Measurements from ENCODE around the gene ITPK1.

ITPK1 gene

GRCh38 chr14:93024493-93024892, 91.2 kb downstream of the ITPK1 start:
- H3K4me3 ChIP-seq (ENCODE audit: insufficient read depth in 1 of 2, low read depth in 1 of 2, low read length in 2 of 2), result no peak overlapping the region
- DNase-seq, result no peak
- H3K4me2 ChIP-seq (ENCODE audit: low read length, poor library complexity, severe bottlenecking), result no peak overlapping the region
- no peak overlapping the region for H3K18ac ChIP-seq (ENCODE audit: low read depth in 1 of 2, low read length in 2 of 2)
- peaks cover 2% of the 10 kb centered on the region for H3K79me1 ChIP-seq (replicated peaks; ENCODE audit: low read length, poor library complexity, severe bottlenecking)
- H4K8ac ChIP-seq (ENCODE audit: low read length), result no peak overlapping the region
- peaks cover 8% of the 10 kb centered on the region for H3K4me1 ChIP-seq (ENCODE audit: control insufficient read depth, insufficient read depth, low read depth, low read length)
- H3K9ac ChIP-seq (ENCODE audit: low read length), result no peak overlapping the region
- H2AFZ ChIP-seq (ENCODE audit: low read depth, low read length), result no peak overlapping the region
- no peak overlapping the region for H2BK12ac ChIP-seq (ENCODE audit: low read length in 2 of 2)
- H3K36me3 ChIP-seq (ENCODE audit: control insufficient read depth in 1 of 2, insufficient read depth in 2 of 2, low read depth in 1 of 2, low read length in 2 of 2), result no peaks in the 10 kb centered on the region
- no peak overlapping the region for H2BK5ac ChIP-seq (ENCODE audit: low read depth, low read length, poor library complexity, severe bottlenecking)
- H3K4ac ChIP-seq (ENCODE audit: low read depth in 1 of 2, low read length in 2 of 2), result no peak overlapping the region
- no peak overlapping the region for H3K27ac ChIP-seq (ENCODE audit: low read length, poor library complexity, severe bottlenecking)
- peaks cover 0 to 6% of the 10 kb centered on the region in 2 experiments for H3K27me3 ChIP-seq (ENCODE audit: control insufficient read depth in 1 of 2, insufficient read depth in 1 of 2, low read length in 2 of 2)
- H2BK120ac ChIP-seq (ENCODE audit: low read depth, low read length), result no peak overlapping the region
- H3K14ac ChIP-seq (ENCODE audit: low read length in 2 of 2), result peak overlapping the region in 1 of 2 experiments; percentile 48
- no peak overlapping the region for H3K23ac ChIP-seq (ENCODE audit: low read length in 2 of 2)
- no peak overlapping the region for H2BK15ac ChIP-seq (ENCODE audit: low read depth, poor library complexity, severe bottlenecking)
- no peak overlapping the region for H2AK5ac ChIP-seq (ENCODE audit: low read length, severe bottlenecking)
- no peak overlapping the region for H4K91ac ChIP-seq (ENCODE audit: low read length)
- 99% methylated on average over 5 of the region's 5 CpGs for WGBS
- no peaks in the 10 kb centered on the region for H3K9me3 ChIP-seq (ENCODE audit: control insufficient read depth, low read length)

- H4K8ac ChIP-seq (ENCODE audit: low read length), result no peak overlapping the region
- no peak overlapping the region for H3K4me3 ChIP-seq (ENCODE audit: insufficient read depth in 1 of 2, low read depth in 1 of 2, low read length in 2 of 2)
- peaks cover 2% of the 10 kb centered on the region for H3K79me1 ChIP-seq (replicated peaks; ENCODE audit: low read length, poor library complexity, severe bottlenecking)
- 92% methylated on average over 12 of the region's 12 CpGs for WGBS
- H3K4me2 ChIP-seq (ENCODE audit: low read length, poor library complexity, severe bottlenecking), result no peak overlapping the region
- no peak overlapping the region for H3K4ac ChIP-seq (ENCODE audit: low read depth in 1 of 2, low read length in 2 of 2)
- no peaks in the 10 kb centered on the region for H3K36me3 ChIP-seq (ENCODE audit: control insufficient read depth in 1 of 2, insufficient read depth in 2 of 2, low read depth in 1 of 2, low read length in 2 of 2)
- DNase-seq, result no peak
- H3K4me1 ChIP-seq (ENCODE audit: control insufficient read depth, insufficient read depth, low read depth, low read length), result peaks cover 8% of the 10 kb centered on the region
- no peak overlapping the region for H3K27ac ChIP-seq (ENCODE audit: low read length, poor library complexity, severe bottlenecking)
- no peak overlapping the region for H2BK120ac ChIP-seq (ENCODE audit: low read depth, low read length)
- no peak overlapping the region for H3K23ac ChIP-seq (ENCODE audit: low read length in 2 of 2)
- peak overlapping the region in 1 of 2 experiments; percentile 48 for H3K14ac ChIP-seq (ENCODE audit: low read length in 2 of 2)
- no peak overlapping the region for H3K9ac ChIP-seq (ENCODE audit: low read length)
- H3K27me3 ChIP-seq (ENCODE audit: control insufficient read depth in 1 of 2, insufficient read depth in 1 of 2, low read length in 2 of 2), result peaks cover 0 to 6% of the 10 kb centered on the region in 2 experiments
- H2BK15ac ChIP-seq (ENCODE audit: low read depth, poor library complexity, severe bottlenecking), result no peak overlapping the region
- no peak overlapping the region for H2AK5ac ChIP-seq (ENCODE audit: low read length, severe bottlenecking)
- no peak overlapping the region for H3K18ac ChIP-seq (ENCODE audit: low read depth in 1 of 2, low read length in 2 of 2)
- H2AFZ ChIP-seq (ENCODE audit: low read depth, low read length), result no peak overlapping the region
- H4K91ac ChIP-seq (ENCODE audit: low read length), result no peak overlapping the region
- H2BK12ac ChIP-seq (ENCODE audit: low read length in 2 of 2), result no peak overlapping the region
- H3K9me3 ChIP-seq (ENCODE audit: control insufficient read depth, low read length), result no peaks in the 10 kb centered on the region
- H2BK5ac ChIP-seq (ENCODE audit: low read depth, low read length, poor library complexity, severe bottlenecking), result no peak overlapping the region
Measured at GRCh38 chr14:93023802-93024434, 91.8 kb downstream of the ITPK1 start.

- H2AK5ac ChIP-seq (ENCODE audit: low read length, severe bottlenecking), result no peak overlapping the region
Measured at GRCh38 chr14:93023039-93023438, 92.7 kb downstream of the ITPK1 start.

GRCh38 chr14:93019970-93020369, 95.8 kb downstream of the ITPK1 start:
- H3K9me3 ChIP-seq (ENCODE audit: control insufficient read depth, low read length), result no peaks in the 10 kb centered on the region
- H2BK15ac ChIP-seq (ENCODE audit: low read depth, poor library complexity, severe bottlenecking), result no peak overlapping the region
- no peak overlapping the region for H2BK120ac ChIP-seq (ENCODE audit: low read depth, low read length)
- no peaks in the 10 kb centered on the region for H3K79me1 ChIP-seq (replicated peaks; ENCODE audit: low read length, poor library complexity, severe bottlenecking)
- 71% methylated on average over 8 of the region's 8 CpGs for WGBS
- H3K9ac ChIP-seq (ENCODE audit: low read length), result no peak overlapping the region
- H3K4me1 ChIP-seq (ENCODE audit: control insufficient read depth, insufficient read depth, low read depth, low read length), result peaks cover 9% of the 10 kb centered on the region
- H3K4me3 ChIP-seq (ENCODE audit: insufficient read depth in 1 of 2, low read depth in 1 of 2, low read length in 2 of 2), result no peak overlapping the region
- H3K27me3 ChIP-seq (ENCODE audit: control insufficient read depth in 1 of 2, insufficient read depth in 1 of 2, low read length in 2 of 2), result peaks cover 3 to 6% of the 10 kb centered on the region in 2 experiments
- no peak overlapping the region for H3K14ac ChIP-seq (ENCODE audit: low read length in 2 of 2)
- H3K4ac ChIP-seq (ENCODE audit: low read depth in 1 of 2, low read length in 2 of 2), result no peak overlapping the region
- H3K4me2 ChIP-seq (ENCODE audit: low read length, poor library complexity, severe bottlenecking), result no peak overlapping the region
- H3K27ac ChIP-seq (ENCODE audit: low read length, poor library complexity, severe bottlenecking), result no peak overlapping the region
- no peak for DNase-seq
- peaks cover 0 to 7% of the 10 kb centered on the region in 2 experiments for H3K36me3 ChIP-seq (ENCODE audit: control insufficient read depth in 1 of 2, insufficient read depth in 2 of 2, low read depth in 1 of 2, low read length in 2 of 2)
- no peak overlapping the region for H4K91ac ChIP-seq (ENCODE audit: low read length)
- H2AK5ac ChIP-seq (ENCODE audit: low read length, severe bottlenecking), result no peak overlapping the region
- no peak overlapping the region for H4K8ac ChIP-seq (ENCODE audit: low read length)
- H3K23ac ChIP-seq (ENCODE audit: low read length in 2 of 2), result no peak overlapping the region
- no peak overlapping the region for H2AFZ ChIP-seq (ENCODE audit: low read depth, low read length)
- H3K18ac ChIP-seq (ENCODE audit: low read depth in 1 of 2, low read length in 2 of 2), result no peak overlapping the region
- H2BK12ac ChIP-seq (ENCODE audit: low read length in 2 of 2), result no peak overlapping the region
- no peak overlapping the region for H2BK5ac ChIP-seq (ENCODE audit: low read depth, low read length, poor library complexity, severe bottlenecking)

More at GRCh38 chr14:93023039-93023438, 92.7 kb downstream of the ITPK1 start:
- no peak overlapping the region for H4K8ac ChIP-seq (ENCODE audit: low read length)
- no peak overlapping the region for H3K4me3 ChIP-seq (ENCODE audit: insufficient read depth in 1 of 2, low read depth in 1 of 2, low read length in 2 of 2)
- no peaks in the 10 kb centered on the region for H3K36me3 ChIP-seq (ENCODE audit: control insufficient read depth in 1 of 2, insufficient read depth in 2 of 2, low read depth in 1 of 2, low read length in 2 of 2)
- H3K18ac ChIP-seq (ENCODE audit: low read depth in 1 of 2, low read length in 2 of 2), result no peak overlapping the region
- H3K9me3 ChIP-seq (ENCODE audit: control insufficient read depth, low read length), result no peaks in the 10 kb centered on the region
- H3K4ac ChIP-seq (ENCODE audit: low read depth in 1 of 2, low read length in 2 of 2), result no peak overlapping the region
- H3K27ac ChIP-seq (ENCODE audit: low read length, poor library complexity, severe bottlenecking), result no peak overlapping the region
- no peak overlapping the region for H3K23ac ChIP-seq (ENCODE audit: low read length in 2 of 2)
- no peak overlapping the region for H4K91ac ChIP-seq (ENCODE audit: low read length)
- H3K27me3 ChIP-seq (ENCODE audit: control insufficient read depth in 1 of 2, insufficient read depth in 1 of 2, low read length in 2 of 2), result peaks cover 2 to 6% of the 10 kb centered on the region in 2 experiments
- no peak overlapping the region for H2BK120ac ChIP-seq (ENCODE audit: low read depth, low read length)
- no peaks in the 10 kb centered on the region for H3K79me1 ChIP-seq (replicated peaks; ENCODE audit: low read length, poor library complexity, severe bottlenecking)
- no peak overlapping the region for H2BK12ac ChIP-seq (ENCODE audit: low read length in 2 of 2)
- H3K4me2 ChIP-seq (ENCODE audit: low read length, poor library complexity, severe bottlenecking), result no peak overlapping the region
- no peak for DNase-seq
- H3K4me1 ChIP-seq (ENCODE audit: control insufficient read depth, insufficient read depth, low read depth, low read length), result peaks cover 5% of the 10 kb centered on the region
- H2BK5ac ChIP-seq (ENCODE audit: low read depth, low read length, poor library complexity, severe bottlenecking), result no peak overlapping the region
- H2BK15ac ChIP-seq (ENCODE audit: low read depth, poor library complexity, severe bottlenecking), result no peak overlapping the region
- no peak overlapping the region for H3K9ac ChIP-seq (ENCODE audit: low read length)
- H3K14ac ChIP-seq (ENCODE audit: low read length in 2 of 2), result no peak overlapping the region
- WGBS, result 82% methylated on average over 5 of the region's 5 CpGs
- H2AFZ ChIP-seq (ENCODE audit: low read depth, low read length), result no peak overlapping the region

All from mesenchymal stem cell (in vitro differentiated cells and primary cell).